Measurements from ENCODE around the gene RNF31.

DNA sequence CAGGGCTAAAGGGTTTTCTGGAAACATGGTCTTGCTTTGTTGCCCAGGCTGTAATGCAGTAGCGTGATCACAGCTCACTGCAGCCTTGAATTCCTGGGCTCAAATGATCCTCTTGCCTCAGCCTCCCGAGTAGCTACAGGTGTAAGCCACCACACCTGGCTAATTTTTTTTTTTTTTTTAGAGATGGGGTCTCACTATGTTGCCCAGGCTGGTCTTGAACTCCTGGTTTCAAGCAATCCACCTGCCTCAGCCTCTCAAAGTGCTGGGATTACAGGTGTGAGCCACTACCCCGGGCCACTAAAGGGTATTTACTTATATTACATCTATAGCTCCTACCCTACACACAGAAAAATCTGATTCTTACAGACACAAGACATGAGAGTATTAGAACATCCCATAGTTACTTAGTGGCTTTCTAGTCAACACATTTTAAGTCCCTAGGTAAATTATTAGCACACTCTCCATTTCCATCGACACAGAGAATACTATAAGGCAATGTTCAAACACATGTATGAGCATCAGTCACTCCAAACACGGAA is 38.9 kb upstream of the RNF31 start:
- TF ChIP-seq EP300 (IDR thresholded peaks at IDR 0.05) (no peak), CTCF (IDR thresholded peaks at IDR 0.05) (no peak), POLR2A (IDR thresholded peaks at IDR 0.05) (no peak)
